GM10266 (cell line): ENCODE data around the gene AIRE.

Experiments
- DNase-seq: peaks from one replicate; pipeline ENCODE4 v3.0.0; 2012; ENCODE audit errors: extremely low spot score
- CTCF ChIP-seq: IDR thresholded peaks from 2 replicates; pipeline ENCODE4 v1.5.1; 2012; ENCODE audit warnings: mild to moderate bottlenecking, low read depth; ENCODE audit not compliant: control insufficient read depth, insufficient read depth; ENCODE audit errors: missing control alignments

The AIRE gene

DNA sequence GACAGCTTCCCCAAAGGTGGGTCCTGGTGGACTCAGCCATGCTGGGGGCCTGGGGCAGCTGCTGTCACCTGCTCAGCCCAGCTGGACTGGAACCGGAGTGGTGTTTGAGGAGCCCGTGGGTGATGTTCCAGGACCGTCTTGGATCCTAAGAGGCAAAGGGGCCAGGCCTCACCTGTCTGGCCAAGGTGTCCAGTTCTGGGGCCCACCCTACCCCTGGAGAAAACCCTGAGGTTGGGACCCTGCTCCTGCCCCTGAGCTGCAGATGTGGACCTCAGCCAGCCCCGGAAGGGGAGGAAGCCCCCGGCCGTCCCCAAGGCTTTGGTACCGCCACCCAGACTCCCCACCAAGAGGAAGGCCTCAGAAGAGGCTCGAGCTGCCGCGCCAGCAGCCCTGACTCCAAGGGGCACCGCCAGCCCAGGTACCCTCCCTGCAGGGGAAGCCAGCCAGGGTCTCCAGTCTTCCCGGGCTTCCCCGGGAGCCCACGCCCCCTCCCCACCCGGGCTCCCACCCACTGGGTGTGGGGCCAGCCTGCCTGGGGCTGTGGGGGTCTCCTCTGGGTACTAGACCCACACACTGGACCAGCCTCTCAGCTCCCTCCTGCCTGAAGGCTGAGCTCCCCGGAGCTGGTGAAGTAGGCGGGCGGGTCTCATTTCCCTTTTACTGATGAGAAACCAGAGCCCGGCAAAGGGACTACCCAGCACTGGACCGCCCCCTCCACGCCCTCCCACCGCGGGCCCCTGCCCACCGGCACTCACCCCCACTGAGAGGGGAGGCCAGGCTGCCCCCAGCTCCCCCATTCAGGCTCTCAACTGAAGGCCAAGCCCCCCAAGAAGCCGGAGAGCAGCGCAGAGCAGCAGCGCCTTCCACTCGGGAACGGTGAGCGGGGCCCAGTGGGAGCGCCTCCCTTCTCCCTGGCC, 1.3 kb downstream of the AIRE start:
- no peak for TF ChIP-seq CTCF
- DNase-seq, result no peak

- TF ChIP-seq CTCF, result no peak
- DNase-seq, result no peak
These were observed 2.8 kb downstream of the AIRE start for GRCh38 chr21:44288251-44289110.

- no peak for TF ChIP-seq CTCF
- DNase-seq, result no peak
These were observed 3.8 kb downstream of the AIRE start for GRCh38 chr21:44289381-44290010.

DNA sequence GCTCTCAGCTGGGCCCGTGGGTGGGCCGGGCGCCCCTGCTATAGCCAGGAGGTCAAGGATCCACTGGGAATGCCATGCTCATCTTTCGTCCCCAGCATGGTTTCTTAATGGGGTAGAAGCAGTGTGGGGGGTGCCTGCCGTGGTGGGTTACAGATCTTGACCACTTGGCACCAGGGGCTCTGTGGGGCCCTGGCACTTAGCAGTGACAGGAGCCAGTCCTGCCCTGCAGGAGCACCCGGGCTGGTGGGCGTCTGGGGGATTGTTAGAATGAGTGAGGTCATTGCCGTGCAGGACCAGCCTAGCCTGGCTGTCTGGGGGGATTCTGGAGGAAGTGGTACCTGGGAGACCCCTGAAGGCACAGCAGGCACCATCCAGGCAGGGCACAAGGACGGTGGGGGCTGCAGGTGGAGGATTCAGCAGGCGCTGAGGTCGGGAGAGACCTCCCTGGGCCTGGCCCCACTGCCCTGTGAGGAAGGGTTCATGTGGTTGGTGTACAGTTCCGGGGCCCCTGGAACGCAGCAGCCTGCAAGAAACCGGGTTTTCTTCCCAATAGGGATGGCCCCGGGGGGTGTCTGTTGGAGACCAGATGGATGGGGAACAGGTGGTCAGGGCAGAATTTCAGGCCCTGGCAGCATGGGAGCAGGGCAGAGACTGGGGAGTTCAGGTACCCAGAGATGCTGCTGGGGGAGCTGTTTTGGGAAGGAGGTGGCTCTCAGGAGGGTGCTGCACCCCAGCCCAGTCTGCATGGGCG, 4.8 kb downstream of the AIRE start:
- no peak for TF ChIP-seq CTCF
- DNase-seq, result no peak

DNA sequence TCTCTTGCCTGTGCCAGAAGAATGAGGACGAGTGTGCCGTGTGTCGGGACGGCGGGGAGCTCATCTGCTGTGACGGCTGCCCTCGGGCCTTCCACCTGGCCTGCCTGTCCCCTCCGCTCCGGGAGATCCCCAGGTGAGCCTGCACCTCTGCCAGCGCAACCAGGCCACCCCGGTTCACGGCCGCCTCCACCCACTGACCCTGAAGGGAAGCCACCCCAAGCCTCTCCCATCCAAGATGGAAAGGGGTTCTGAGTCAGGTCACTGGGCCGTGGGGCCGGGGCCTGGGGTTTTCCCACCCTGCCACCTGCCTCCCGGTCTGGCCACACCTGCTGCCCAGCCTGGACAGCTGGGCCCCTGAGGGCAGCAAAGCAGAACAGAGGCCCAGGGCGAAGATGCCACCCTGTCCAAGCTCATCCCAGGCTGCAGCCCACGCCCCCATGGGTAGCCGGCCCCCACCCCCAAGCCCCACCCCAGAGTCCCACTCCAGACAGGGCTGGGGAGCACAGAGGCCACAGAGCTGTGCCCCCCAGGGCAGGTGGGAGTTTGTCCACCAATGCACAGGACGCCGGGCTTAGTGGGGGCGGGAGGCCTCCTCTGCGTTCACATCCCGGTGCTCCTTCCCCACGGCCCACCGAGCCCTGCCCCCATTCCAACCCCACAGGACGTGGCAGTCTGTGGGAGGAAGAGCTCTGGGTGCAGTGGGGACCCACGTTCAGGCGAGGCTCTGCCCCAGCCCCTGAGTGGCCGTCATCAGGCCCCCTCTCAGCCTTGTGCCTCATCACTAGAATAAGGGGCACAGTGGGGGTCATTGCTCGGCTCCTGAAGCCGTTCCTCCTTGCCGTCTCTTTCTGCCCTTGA, 5.6 kb downstream of the AIRE start:
- no peak for TF ChIP-seq CTCF
- no peak for DNase-seq

- no peak for DNase-seq
- no peak for TF ChIP-seq CTCF
These were observed 6.5 kb downstream of the AIRE start for GRCh38 chr21:44291936-44292811.
